OCI-LY1 (cell line): ENCODE results near the gene TAF3.

Experiments
- H2AFZ ChIP-seq: fragments of 200-600 bp; sonication (generic), shearing (Covaris generic); 2 replicates; pipeline ENCODE4 v1.6.0; 2014; ENCODE audit warnings: antibody characterized with exemption, mild to moderate bottlenecking, low read length
- H3F3A ChIP-seq: fragments of 200-600 bp; sonication (generic), shearing (Covaris generic); 2 replicates; pipeline ENCODE4 v1.6.0; 2014; ENCODE audit warnings: mild to moderate bottlenecking, antibody characterized with exemption, low read length, moderate library complexity; ENCODE audit not compliant: insufficient read depth
- H3K27ac ChIP-seq: fragments of 200-600 bp; sonication (generic); 2 replicates; pipeline ENCODE4 v1.5.1; 2014; ENCODE audit warnings: low read length, mixed run types, mild to moderate bottlenecking, low read depth; ENCODE audit not compliant: poor library complexity, severe bottlenecking
- H3K27me3 ChIP-seq: fragments of 200-600 bp; sonication (generic); 2 replicates; pipeline ENCODE4 v1.6.0; 2014; ENCODE audit warnings: antibody characterized with exemption, mild to moderate bottlenecking, low read length, moderate library complexity; ENCODE audit not compliant: insufficient read depth
- H3K36me3 ChIP-seq: fragments of 200-600 bp; sonication (generic); 2 replicates; pipeline ENCODE4 v1.6.1; 2014; ENCODE audit warnings: mild to moderate bottlenecking, antibody characterized with exemption, low read length, moderate library complexity, mixed read lengths; ENCODE audit not compliant: insufficient read depth
- H3K4me1 ChIP-seq: fragments of 200-600 bp; sonication (generic); 2 replicates; pipeline ENCODE4 v1.5.1; 2014; ENCODE audit warnings: mild to moderate bottlenecking, low read length, moderate library complexity; ENCODE audit not compliant: insufficient read depth, severe bottlenecking
- H3K4me2 ChIP-seq: fragments of 200-600 bp; sonication (generic), shearing (Covaris generic); 2 replicates; pipeline ENCODE4 v1.6.1; 2014; ENCODE audit warnings: low read length
- H3K4me3 ChIP-seq: fragments of 200-600 bp; sonication (generic); 2 replicates; pipeline ENCODE4 v1.5.1; 2014; ENCODE audit warnings: low read length, low read depth, mild to moderate bottlenecking, mixed read lengths; ENCODE audit not compliant: poor library complexity, severe bottlenecking
- H3K79me2 ChIP-seq: fragments of 200-600 bp; shearing (Covaris generic); 2 replicates; pipeline ENCODE4 v1.6.1; 2016; ENCODE audit warnings: mixed run types, low read length, mixed read lengths; ENCODE audit not compliant: insufficient read depth
- H3K9ac ChIP-seq: fragments of 200-600 bp; sonication (generic), shearing (Covaris generic); 2 replicates; pipeline ENCODE4 v1.6.1; 2014; ENCODE audit warnings: mild to moderate bottlenecking, low read length, mixed read lengths
- H3K9me2 ChIP-seq: fragments of 200-600 bp; sonication (generic), shearing (Covaris generic); 2 replicates; pipeline ENCODE4 v1.6.1; 2014; ENCODE audit warnings: low read depth, mild to moderate bottlenecking, low read length, mixed read lengths
- H3K9me3 ChIP-seq: fragments of 200-600 bp; shearing (Covaris generic); 2 replicates; pipeline ENCODE4 v1.6.1; 2014; ENCODE audit warnings: low read length, mixed read lengths
- H4K20me1 ChIP-seq: fragments of 200-600 bp; sonication (generic), shearing (Covaris generic); 2 replicates; pipeline ENCODE4 v1.6.0; 2016; ENCODE audit warnings: mild to moderate bottlenecking, low read length; ENCODE audit not compliant: insufficient read depth
- EZH2 ChIP-seq: fragments of 200-600 bp; sonication (generic), shearing (Covaris generic); IDR thresholded peaks from 2 replicates; pipeline ENCODE4 v1.8.0; 2017; ENCODE audit warnings: borderline replicate concordance, mixed run types, mild to moderate bottlenecking, antibody characterized with exemption, low read length, moderate library complexity, mixed read lengths
- TF ChIP-seq, protein P1 (sequence below): fragments of 200-600 bp; sonication (generic), shearing (Covaris generic); IDR thresholded peaks from 2 replicates; pipeline ENCODE4 v1.5.1; 2017; ENCODE audit warnings: mild to moderate bottlenecking, antibody characterized with exemption, low read length, moderate library complexity, mixed read lengths

TAF3 gene

DNA sequence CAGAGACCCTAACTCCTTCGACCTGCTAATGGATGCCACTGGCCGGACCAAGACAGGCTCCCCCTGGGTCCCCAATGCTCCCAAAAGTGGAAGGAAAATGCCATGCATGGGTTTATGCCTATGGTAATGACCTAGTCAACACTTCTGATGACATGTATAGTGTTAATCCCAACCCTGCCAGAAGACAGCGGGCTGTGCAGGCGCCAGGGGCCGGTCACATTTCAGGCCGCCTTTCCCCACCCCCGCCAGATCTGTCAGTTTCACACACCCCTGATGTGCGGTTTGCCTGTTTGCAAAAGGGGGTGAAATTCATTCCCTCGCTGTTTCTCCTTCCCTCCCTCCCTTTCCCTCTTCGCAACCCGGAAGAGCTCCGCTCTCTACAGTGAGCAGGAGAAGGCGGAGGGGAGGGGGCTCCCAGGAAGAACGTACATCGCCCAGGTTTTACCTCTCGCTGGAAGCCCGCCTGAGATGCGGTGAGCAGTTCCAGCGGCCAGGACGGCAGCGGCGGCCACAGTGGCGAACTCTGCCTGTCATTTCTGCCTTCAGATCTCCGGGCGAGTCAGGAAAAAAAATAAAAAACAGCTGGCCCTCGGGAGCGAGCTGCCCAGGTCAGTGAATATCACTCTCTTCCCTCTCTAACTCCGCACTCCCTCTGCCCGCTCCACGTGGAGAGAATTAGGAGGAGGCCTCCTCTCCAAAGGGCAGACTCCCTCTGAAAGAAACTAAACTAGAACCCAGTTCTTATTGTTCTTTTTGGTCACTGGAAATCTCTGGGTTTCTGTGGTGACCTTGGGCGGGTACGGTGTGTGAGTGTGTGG, 226.8 kb downstream of the TAF3 start:
- H3K36me3 ChIP-seq = no peaks in the 10 kb centered on the region
- H2AFZ ChIP-seq = no peak overlapping the region
- no peak overlapping the region for H3K4me3 ChIP-seq
- no peaks in the 10 kb centered on the region for H3K27me3 ChIP-seq
- H3K79me2 ChIP-seq = no peaks in the 10 kb centered on the region
- no peaks in the 10 kb centered on the region for H3F3A ChIP-seq
- no peaks in the 10 kb centered on the region for H3K9me2 ChIP-seq
- no peaks in the 10 kb centered on the region for H3K9me3 ChIP-seq
- H3K4me2 ChIP-seq = no peak overlapping the region
- no peak overlapping the region for H3K27ac ChIP-seq
- H4K20me1 ChIP-seq = no peaks in the 10 kb centered on the region
- TF ChIP-seq, protein P1, sequence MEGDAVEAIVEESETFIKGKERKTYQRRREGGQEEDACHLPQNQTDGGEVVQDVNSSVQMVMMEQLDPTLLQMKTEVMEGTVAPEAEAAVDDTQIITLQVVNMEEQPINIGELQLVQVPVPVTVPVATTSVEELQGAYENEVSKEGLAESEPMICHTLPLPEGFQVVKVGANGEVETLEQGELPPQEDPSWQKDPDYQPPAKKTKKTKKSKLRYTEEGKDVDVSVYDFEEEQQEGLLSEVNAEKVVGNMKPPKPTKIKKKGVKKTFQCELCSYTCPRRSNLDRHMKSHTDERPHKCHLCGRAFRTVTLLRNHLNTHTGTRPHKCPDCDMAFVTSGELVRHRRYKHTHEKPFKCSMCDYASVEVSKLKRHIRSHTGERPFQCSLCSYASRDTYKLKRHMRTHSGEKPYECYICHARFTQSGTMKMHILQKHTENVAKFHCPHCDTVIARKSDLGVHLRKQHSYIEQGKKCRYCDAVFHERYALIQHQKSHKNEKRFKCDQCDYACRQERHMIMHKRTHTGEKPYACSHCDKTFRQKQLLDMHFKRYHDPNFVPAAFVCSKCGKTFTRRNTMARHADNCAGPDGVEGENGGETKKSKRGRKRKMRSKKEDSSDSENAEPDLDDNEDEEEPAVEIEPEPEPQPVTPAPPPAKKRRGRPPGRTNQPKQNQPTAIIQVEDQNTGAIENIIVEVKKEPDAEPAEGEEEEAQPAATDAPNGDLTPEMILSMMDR = no peak
- TF ChIP-seq EZH2 = no peak
- H3K4me1 ChIP-seq = no peaks in the 10 kb centered on the region
- H3K9ac ChIP-seq = no peak overlapping the region

DNA sequence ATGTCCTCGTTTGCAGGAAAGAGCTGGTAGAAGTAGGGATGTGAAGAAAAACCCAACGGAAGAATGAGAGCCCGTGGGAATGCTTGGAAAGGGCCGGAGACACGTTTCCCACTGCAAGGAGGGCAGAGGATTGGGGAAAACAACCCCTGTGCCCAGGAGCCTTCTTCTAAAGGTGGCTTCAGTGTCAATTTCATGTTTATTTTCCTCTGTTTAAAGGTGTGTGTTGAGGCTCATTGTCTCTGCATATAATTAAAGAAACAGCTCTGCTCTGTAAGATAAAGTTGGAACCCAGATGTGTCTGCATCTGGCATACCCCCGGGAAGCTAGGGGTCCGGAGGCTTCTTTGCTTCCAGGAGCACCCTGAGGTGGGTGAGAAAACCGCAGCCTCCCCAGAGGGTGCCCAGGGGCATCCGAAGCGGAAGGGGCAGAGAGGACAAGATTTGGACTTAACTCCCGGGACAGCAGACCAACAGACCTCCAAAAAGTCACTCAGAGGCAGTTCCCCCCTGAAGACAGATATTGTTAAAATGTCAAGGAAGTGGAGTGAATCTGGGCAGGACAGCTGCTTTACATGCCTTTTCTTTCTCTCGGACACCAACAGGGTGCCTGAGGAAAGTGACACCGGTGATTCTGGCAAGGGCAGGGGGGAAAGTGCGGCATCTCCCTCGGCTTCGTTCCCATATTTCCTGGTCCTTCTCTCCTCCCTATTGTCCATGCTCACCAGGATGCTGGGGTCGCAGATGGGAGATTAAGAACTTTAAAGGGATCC, 227.6 kb downstream of the TAF3 start:
- H3K9ac ChIP-seq = no peak overlapping the region
- H4K20me1 ChIP-seq = no peaks in the 10 kb centered on the region
- H3K4me3 ChIP-seq = no peak overlapping the region
- no peaks in the 10 kb centered on the region for H3K36me3 ChIP-seq
- H3K4me1 ChIP-seq = no peaks in the 10 kb centered on the region
- no peaks in the 10 kb centered on the region for H3F3A ChIP-seq
- no peaks in the 10 kb centered on the region for H3K9me3 ChIP-seq
- H2AFZ ChIP-seq = no peak overlapping the region
- H3K79me2 ChIP-seq = no peaks in the 10 kb centered on the region
- no peak overlapping the region for H3K4me2 ChIP-seq
- TF ChIP-seq, protein P1 = no peak
- TF ChIP-seq EZH2 = no peak
- H3K27ac ChIP-seq = no peak overlapping the region
- H3K27me3 ChIP-seq = no peaks in the 10 kb centered on the region
- H3K9me2 ChIP-seq = no peaks in the 10 kb centered on the region

DNA sequence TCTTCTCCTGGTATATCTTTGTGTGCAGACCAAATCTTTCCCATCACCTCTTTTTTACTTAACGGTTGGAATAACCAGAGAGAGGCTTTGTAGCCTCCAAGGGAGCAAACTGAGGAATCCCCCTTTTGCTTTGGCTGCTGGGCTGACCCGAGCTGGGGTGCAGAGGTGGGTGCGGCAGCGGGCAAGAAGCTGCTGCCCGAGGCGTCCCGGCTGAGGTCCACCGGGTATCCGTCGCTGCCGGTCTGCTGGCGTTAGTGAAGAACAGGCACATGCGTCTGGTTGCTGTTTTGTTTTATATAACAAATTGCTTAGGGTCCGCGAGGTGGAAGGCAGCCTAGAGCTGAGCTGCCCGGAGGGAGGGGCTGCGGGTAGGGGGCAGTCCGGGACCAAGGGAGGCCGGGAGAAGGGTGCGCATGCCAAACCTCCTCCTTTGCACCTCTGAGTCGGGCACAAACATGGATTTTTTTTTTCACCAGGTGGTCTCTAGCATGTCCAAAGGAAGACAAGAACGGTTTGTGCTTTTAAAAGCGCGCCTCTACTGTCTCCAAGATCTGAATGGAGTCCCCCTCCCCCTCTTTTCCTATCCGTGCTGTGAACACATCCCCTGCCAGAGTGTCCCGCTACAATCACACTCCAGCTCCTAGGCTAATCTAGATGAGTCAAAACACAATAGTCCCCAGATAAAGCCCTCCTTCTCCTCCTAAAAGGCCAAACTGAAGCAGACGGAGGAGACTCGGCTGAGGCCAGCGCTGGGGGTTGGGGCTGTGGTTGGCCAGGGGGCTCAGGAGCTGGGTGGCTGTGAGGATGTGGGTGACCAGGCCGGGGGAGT, 229.4 kb downstream of the TAF3 start:
- no peak overlapping the region for H3K9ac ChIP-seq
- no peaks in the 10 kb centered on the region for H3K79me2 ChIP-seq
- H3K9me2 ChIP-seq = no peaks in the 10 kb centered on the region
- H3K4me2 ChIP-seq = no peak overlapping the region
- H3K4me3 ChIP-seq = no peak overlapping the region
- H3K4me1 ChIP-seq = no peaks in the 10 kb centered on the region
- H3F3A ChIP-seq = no peaks in the 10 kb centered on the region
- H4K20me1 ChIP-seq = no peaks in the 10 kb centered on the region
- TF ChIP-seq, protein P1 = no peak
- no peak for TF ChIP-seq EZH2
- no peak overlapping the region for H3K27ac ChIP-seq
- H3K27me3 ChIP-seq = no peaks in the 10 kb centered on the region
- H3K36me3 ChIP-seq = no peaks in the 10 kb centered on the region
- no peak overlapping the region for H2AFZ ChIP-seq
- no peaks in the 10 kb centered on the region for H3K9me3 ChIP-seq
